ENCODE measurements around the gene TSPAN9. TPM values are rescaled to one million over a fixed set of nuclear protein-coding genes. Genes with fewer than 3 reads are reported as not detected.

TSPAN9 gene
- polyA plus RNA-seq, 1 experiment, result 67.0 TPM

GRCh38 chr12:3055026-3055703 is 22.0 kb upstream of the TSPAN9 start:
- Histone ChIP-seq H3K4me3 (ENCODE audit: low read depth, low read length) (no peak overlapping the region), H3K27me3 (ENCODE audit: control insufficient read depth, insufficient read depth, low read length) (peaks cover 3% of the 10 kb centered on the region; the same call in 1 of the 2 replicates), H3K36me3 (ENCODE audit: control insufficient read depth, insufficient read depth, low read length) (no peaks in the 10 kb centered on the region)
- no peak for TF ChIP-seq CTCF (IDR thresholded peaks at IDR 0.05; ENCODE audit: insufficient read depth, low read depth, low read length)
- DNase-seq (ENCODE audit: low read depth), result no peak
- POLR2A ChIA-PET, result no interaction called here
- CTCF ChIA-PET, result interaction anchor here (1.2 to 3.7 kb wide), 3 partner anchors 13 to 21 kb away, joined by 3 to 11 read pairs (median 5); no protein-coding TSS in a partner anchor

- Histone ChIP-seq H3K27me3 (ENCODE audit: control insufficient read depth, insufficient read depth, low read length) (peaks cover 2% of the 10 kb centered on the region; the same call in 1 of the 2 replicates), H3K36me3 (ENCODE audit: control insufficient read depth, insufficient read depth, low read length) (no peaks in the 10 kb centered on the region), H3K4me3 (ENCODE audit: low read depth, low read length) (no peak overlapping the region)
- POLR2A ChIA-PET, result no interaction called here
- no peak for TF ChIP-seq CTCF (IDR thresholded peaks at IDR 0.05; ENCODE audit: insufficient read depth, low read depth, low read length)
- DNase-seq (ENCODE audit: low read depth), result no peak
- CTCF ChIA-PET, result interaction anchor here (1.5 to 3.7 kb wide), 2 partner anchors 17 to 22 kb away, joined by 5 to 11 read pairs; no protein-coding TSS in a partner anchor
Observed at GRCh38 chr12:3055704-3056467, 21.3 kb upstream of the TSPAN9 start.

GRCh38 chr12:3061059-3061458 is 16.1 kb upstream of the TSPAN9 start:
- no peaks in the 10 kb centered on the region for H3K36me3 ChIP-seq (ENCODE audit: control insufficient read depth, insufficient read depth, low read length)

GRCh38 chr12:3061501-3062215 is 15.5 kb upstream of the TSPAN9 start:
- no peak for TF ChIP-seq CTCF (IDR thresholded peaks at IDR 0.05; ENCODE audit: insufficient read depth, low read depth, low read length)
- ChIA-PET POLR2A (no interaction called here), CTCF (interaction anchor here (0.6 to 2.0 kb wide), 7 partner anchors 12 to 277 kb away, joined by 3 to 15 read pairs (median 3); no protein-coding TSS in a partner anchor)
- DNase-seq (ENCODE audit: low read depth), result no peak
- Histone ChIP-seq H3K27me3 (ENCODE audit: control insufficient read depth, insufficient read depth, low read length) (peaks cover 7% of the 10 kb centered on the region), H3K36me3 (ENCODE audit: control insufficient read depth, insufficient read depth, low read length) (no peaks in the 10 kb centered on the region), H3K4me3 (ENCODE audit: low read depth, low read length) (no peak overlapping the region)

More at GRCh38 chr12:3061059-3061458, 16.1 kb upstream of the TSPAN9 start:
- POLR2A ChIA-PET, result no interaction called here
- no peak for TF ChIP-seq CTCF (IDR thresholded peaks at IDR 0.05; ENCODE audit: insufficient read depth, low read depth, low read length)
- DNase-seq (ENCODE audit: low read depth), result peak; percentile 55
- H3K27me3 ChIP-seq (ENCODE audit: control insufficient read depth, insufficient read depth, low read length), result peaks cover 7% of the 10 kb centered on the region
- CTCF ChIA-PET, result interaction anchor here (0.8 to 2.0 kb wide), 5 partner anchors 12 to 214 kb away, joined by 3 to 15 read pairs (median 6); no protein-coding TSS in a partner anchor
- H3K4me3 ChIP-seq (ENCODE audit: low read depth, low read length), result no peak overlapping the region
